GM21717 (cell line): ENCODE data around the gene JAKMIP3.

Source experiments
- ATAC-seq: cut with Tn5 transposase; IDR thresholded peaks from one replicate; pipeline ENCODE4 v1.9.1; 2021; ENCODE audit warnings: mild to moderate bottlenecking, moderate library complexity; ENCODE audit not compliant: unreplicated experiment

JAKMIP3 gene

DNA sequence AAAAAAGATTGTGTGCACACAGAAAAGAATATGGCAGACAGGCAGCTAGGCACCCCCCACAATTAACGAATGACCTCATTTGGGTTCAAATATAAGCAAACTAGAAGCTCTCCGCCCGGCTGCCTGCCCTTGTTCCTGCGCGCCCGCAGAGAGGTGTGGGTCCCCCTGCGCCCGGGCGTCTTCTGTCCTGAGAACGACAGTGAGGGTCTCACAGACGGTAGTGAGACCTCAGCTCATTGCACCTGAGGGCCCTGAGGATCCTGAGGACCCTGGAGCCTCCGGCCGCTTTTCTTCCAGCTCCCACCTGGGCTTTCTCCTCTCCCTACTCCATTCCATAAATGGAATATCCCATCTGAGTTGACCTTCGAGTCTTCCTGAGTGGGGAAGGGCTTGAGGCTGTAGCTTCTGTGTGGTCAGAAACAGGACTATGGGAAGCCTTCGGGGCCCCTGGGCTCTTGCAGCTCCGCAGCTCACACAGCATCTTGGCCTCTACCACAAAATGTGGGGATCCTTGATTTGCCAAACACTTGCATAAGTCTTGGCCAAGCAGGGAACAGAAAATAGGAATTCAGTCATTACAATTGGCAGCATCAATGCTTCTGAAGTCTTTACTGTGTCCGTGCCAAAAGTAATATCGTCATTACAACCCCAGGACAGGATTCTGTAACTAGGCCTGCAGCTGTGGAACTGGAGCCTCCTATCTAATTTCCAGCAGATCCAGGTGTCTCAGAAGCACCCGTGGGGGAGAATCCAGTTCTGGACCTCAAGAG, 43.8 kb downstream of the JAKMIP3 start:
- no peak for ATAC-seq

DNA sequence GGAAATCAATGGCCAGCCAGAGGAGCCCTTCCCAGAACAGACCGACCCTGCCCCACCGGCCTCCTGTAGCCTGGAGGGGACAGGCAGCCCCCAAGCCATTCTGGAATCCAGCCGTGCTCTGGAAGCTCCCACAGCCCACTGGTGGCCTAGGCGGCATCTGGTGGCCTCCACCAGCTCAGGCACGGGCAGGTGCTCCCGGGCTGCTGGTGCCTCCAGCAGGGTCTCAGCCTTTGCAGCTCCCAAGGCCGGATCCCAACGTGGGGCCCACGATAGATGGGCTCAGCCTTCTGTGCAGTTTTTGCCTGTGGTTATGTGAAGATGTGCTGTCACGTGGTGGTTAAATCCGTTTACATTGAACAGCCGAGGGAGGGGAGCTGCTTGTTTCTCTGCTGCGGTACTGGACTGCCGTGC, 44.4 kb downstream of the JAKMIP3 start:
- no peak for ATAC-seq

DNA sequence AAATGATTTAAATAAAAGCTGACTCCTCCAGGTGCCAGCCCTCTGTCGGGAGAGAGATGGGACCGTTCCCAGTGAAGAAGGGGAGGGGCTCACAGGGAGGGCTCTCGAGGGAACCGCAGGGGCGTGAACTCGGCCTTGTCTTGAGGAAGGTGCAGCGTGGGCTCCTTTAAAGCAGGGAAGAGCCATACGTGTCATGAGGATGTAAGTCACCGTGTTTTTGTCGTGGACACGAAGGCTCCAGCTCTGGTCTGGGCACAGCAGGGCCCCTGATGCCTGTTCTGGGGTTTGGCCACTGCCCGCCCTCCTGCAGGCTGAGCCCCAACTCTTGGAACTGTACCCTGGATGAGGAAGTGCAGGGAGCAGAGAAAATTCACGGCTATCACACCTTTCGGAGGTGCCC, 45.0 kb downstream of the JAKMIP3 start:
- ATAC-seq = no peak

DNA sequence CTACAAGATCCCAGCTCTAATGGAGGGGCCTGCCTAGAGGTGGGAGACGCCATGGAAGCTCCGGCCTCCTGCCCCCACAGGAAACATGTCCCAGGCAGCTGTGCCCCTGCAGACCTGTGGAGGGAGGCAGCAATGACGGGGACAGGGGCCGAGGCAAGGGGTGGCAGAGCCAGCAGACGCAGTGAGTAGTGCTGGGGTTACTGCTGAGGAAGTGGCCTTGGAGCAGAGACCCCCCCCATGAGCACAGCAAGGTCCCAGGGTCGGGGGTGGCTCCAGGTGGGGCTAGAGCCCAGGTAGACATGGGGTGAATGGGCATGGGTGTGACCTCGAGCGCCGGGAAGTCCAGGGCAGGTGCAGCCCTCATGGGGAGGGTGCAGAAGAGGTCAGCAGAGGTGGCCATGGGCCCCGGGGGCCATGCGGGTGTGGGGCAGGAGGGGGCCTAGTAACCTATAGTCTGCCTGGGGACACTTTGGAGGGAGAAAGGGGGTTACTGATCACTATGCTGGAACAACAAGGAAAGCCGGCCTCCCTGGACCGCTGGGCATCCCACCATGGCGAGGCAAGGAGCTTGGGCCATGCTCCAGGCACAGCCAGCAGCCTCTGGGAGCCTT, 45.5 kb downstream of the JAKMIP3 start:
- ATAC-seq = no peak

DNA sequence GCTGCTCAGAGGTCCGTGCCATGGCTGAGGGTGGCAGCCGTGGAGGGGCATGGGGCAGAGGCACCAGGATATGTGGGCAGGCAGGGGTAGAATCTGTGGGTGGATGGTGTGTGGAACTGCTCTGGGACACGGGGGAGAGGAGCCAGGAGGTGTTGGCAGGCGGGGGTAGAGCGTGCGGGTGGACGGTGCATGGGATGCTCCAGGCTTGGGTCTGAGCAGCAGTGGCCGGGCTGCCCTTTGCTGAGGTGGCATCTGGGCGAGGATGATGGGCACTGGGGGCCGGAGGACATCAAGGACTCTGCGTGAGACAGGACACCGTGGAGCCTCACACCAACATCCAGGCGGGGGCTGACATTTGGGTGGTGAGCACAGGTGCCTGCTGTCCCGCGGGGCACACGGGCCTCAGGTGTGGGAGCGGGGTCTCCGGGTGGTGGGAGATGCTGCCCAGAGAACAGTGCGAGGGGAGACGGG, 46.2 kb downstream of the JAKMIP3 start:
- no peak for ATAC-seq

DNA sequence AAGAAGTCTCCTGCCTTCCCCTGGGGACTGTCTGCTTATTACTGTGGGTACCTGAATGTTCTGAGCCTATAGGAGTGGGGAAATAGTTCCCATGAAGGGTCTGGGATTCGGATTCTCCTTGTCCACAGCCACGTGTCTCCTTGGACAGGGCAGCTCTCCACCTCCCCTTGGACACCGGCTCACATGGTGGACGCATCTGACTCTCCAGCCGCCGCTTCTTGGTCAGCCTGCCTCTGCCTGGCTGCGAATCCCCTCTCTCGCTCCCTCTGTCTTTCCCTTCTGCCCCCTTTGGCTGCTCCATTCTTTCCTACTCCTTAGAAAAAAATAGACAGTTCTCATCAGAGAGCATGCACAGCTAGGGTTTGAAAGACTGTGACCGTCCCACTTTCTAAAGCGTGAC, 46.9 kb downstream of the JAKMIP3 start:
- ATAC-seq = no peak

DNA sequence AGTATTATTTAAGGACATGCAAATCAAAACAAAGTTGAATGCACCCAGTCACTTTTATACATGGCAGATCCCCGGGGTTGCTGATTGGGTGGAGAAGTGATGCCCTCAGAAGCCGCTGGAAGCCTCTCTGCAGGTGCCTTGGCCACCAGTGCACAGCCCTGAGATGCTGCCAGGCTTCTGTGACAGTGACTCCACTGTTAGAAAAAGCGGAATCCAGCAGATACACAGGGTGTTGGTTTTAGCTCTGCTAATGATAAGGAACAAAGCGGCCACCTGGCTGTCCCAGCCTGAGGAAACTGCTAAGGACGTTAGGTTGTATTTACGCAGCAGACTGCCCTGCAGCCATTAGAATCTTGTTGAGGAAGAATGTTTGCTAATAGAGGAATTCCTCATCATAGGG, 47.5 kb downstream of the JAKMIP3 start:
- ATAC-seq = no peak

DNA sequence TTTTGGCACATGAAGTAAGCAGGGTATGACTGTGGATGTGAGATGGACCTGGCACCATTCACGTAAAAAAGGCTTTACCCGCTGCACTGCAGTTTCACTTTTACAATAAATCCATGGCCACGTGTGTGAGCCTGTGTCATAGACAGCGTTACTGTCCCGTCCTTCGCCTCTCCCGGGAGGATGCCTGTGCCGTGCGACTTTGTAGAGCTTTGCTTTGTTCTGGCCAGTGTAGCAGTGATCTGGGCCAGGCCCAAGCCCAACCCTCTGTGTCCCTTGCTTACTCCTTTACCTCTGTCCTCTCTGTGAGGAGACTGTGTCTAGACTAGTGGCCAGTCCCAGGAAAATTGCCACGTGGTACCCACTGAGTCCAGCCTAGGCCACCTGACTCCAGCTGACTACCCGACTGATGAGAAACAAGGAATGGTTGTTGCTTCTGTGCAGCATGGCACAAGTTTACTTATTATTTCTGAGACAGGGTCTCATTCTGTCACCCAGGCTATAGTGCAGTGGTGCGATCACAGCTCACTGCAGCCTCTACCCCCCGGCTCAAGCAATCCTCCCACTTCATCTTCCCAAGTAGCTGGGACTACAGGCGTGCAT, 48.1 kb downstream of the JAKMIP3 start:
- ATAC-seq = no peak

DNA sequence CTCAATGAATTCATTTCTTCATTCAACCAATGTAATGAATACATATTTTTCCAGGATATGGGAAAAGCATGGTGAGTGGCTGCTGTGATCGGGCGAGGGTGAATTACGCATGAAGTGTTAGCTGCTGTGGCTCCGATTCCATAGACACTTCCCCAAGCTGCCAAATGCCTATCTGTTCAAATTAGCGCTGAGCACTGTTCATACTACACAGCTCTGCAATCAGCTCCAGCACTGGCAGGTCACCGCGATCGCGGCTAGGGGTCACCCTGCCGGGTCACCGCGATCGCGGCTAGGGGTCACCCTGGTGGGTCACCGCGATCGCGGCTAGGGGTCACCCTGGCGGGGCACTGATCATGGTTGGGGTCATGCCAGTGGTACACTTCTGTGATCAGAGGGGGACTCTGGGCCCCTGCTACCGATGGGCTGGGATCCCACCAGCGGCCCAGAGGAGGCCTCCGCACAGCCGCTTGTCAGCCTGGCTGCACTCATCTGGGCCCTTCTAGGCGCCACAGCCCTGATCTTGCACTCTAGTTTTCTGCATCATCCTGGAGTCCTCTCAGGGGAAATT, 49.3 kb downstream of the JAKMIP3 start:
- ATAC-seq = no peak
